VCaP (cell line): ENCODE data around the gene PTGFRN.

Experiments
- H3K27ac ChIP-seq: fragments of 450-650 bp; 2 replicates; pipeline ENCODE4 v1.5.1; 2017
- CTCF ChIP-seq: fragments of 450-650 bp; conservative IDR thresholded peaks from 2 replicates; pipeline ENCODE4 v1.5.1; 2017; ENCODE audit warnings: mild to moderate bottlenecking, moderate library complexity

The PTGFRN gene

GRCh38 chr1:116958110-116958509 is 48.4 kb downstream of the PTGFRN start:
- TF ChIP-seq CTCF: no peak
- H3K27ac ChIP-seq: no peak overlapping the region

- no peak overlapping the region for H3K27ac ChIP-seq
Measured at GRCh38 chr1:116958977-116959376, 49.3 kb downstream of the PTGFRN start.

GRCh38 chr1:116961606-116962005 is 51.9 kb downstream of the PTGFRN start:
- no peak overlapping the region for H3K27ac ChIP-seq

More at GRCh38 chr1:116958977-116959376, 49.3 kb downstream of the PTGFRN start:
- TF ChIP-seq CTCF: no peak

GRCh38 chr1:116962987-116963639 is 53.4 kb downstream of the PTGFRN start:
- TF ChIP-seq CTCF: no peak
- no peak overlapping the region for H3K27ac ChIP-seq

More at GRCh38 chr1:116961606-116962005, 51.9 kb downstream of the PTGFRN start:
- TF ChIP-seq CTCF: no peak

GRCh38 chr1:116966791-116967190 is 57.1 kb downstream of the PTGFRN start:
- no peak overlapping the region for H3K27ac ChIP-seq
- no peak for TF ChIP-seq CTCF

- no peak overlapping the region for H3K27ac ChIP-seq
- TF ChIP-seq CTCF: no peak
Measured at GRCh38 chr1:116968724-116969123, 59.0 kb downstream of the PTGFRN start.

- TF ChIP-seq CTCF: no peak
- no peak overlapping the region for H3K27ac ChIP-seq
Measured at GRCh38 chr1:116971258-116971860, 61.6 kb downstream of the PTGFRN start.
